ENCODE results near the gene TRAF3IP1.

DNA sequence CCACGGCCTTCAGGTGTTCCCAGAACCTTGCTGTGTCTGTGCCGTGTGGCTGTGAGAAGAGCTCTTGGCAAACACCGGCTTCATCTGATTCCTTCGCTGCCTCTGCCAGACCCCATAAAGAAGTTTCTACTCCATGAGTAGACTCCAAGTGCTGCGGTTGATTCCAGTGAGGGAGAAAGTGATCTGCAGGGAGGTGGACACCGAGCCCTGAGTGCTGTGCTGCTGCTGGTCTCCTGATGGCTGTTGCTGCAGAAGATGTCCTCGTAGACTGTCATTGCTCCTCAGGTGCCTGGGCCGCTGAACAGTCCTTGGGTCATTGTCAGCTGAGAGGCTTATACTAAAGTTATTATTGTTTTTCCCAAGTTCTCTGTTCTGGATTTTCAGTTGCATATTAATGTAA lies 126.1 kb downstream of the TRAF3IP1 start:
- TF ChIP-seq, protein P1, sequence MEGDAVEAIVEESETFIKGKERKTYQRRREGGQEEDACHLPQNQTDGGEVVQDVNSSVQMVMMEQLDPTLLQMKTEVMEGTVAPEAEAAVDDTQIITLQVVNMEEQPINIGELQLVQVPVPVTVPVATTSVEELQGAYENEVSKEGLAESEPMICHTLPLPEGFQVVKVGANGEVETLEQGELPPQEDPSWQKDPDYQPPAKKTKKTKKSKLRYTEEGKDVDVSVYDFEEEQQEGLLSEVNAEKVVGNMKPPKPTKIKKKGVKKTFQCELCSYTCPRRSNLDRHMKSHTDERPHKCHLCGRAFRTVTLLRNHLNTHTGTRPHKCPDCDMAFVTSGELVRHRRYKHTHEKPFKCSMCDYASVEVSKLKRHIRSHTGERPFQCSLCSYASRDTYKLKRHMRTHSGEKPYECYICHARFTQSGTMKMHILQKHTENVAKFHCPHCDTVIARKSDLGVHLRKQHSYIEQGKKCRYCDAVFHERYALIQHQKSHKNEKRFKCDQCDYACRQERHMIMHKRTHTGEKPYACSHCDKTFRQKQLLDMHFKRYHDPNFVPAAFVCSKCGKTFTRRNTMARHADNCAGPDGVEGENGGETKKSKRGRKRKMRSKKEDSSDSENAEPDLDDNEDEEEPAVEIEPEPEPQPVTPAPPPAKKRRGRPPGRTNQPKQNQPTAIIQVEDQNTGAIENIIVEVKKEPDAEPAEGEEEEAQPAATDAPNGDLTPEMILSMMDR (IDR thresholded peaks at IDR 0.05): no peak
- TF ChIP-seq POLR2A (IDR thresholded peaks at IDR 0.05): no peak
